Naive thymus-derived CD4-positive, alpha-beta T cell (primary cell): ENCODE results near the gene ABHD14A. TPM values are rescaled to one million over a fixed set of nuclear protein-coding genes. Genes with fewer than 3 reads are reported as not detected.

Experiments used
- ATAC-seq: fragments of 150-1000 bp; cut with Tn5 transposase; 2 replicates; pipeline ENCODE4 v1.10.0; 2021; ENCODE audit warnings: mild to moderate bottlenecking, moderate library complexity
- CTCF ChIA-PET: fragments of 350-600 bp; sonication (Branson Sonifier 250); formaldehyde crosslinking; loops from one replicate; lab custom pipeline; 2021; ENCODE audit warnings: antibody characterized with exemption; lab: Charles Lee
- POLR2A ChIA-PET: fragments of 350-600 bp; sonication (Branson Sonifier 250); formaldehyde crosslinking; loops from one replicate; lab custom pipeline; 2021; ENCODE audit warnings: antibody characterized with exemption, inconsistent platforms; lab: Charles Lee
- DNase-seq, 9 donors: peaks; one replicate each; pipeline versions ENCODE4 v3.0.0 to v3.0.0-alpha.2; 2020 to 2022; ENCODE audit warnings: mixed read lengths in 1 of 9
- H3K27ac ChIP-seq: one replicate; pipeline ENCODE4 v1.7.0; 2013; ENCODE audit warnings: mild to moderate bottlenecking, low read depth, low read length, moderate library complexity
- H3K27me3 ChIP-seq, 2 donors: one replicate each; pipeline ENCODE4 v1.7.0; 2013; ENCODE audit warnings: low read length in 2 of 2, mild to moderate bottlenecking in 2 of 2, moderate library complexity in 2 of 2; ENCODE audit not compliant: control insufficient read depth in 2 of 2, insufficient read depth in 2 of 2
- H3K36me3 ChIP-seq, 3 experiments: 1 replicate in 2 of 3; 2 replicates in 1 of 3; pipeline ENCODE4 v1.7.0; 2013; ENCODE audit warnings: low read length in 3 of 3, mild to moderate bottlenecking in 3 of 3, moderate library complexity in 1 of 3; ENCODE audit not compliant: insufficient read depth in 3 of 3, control insufficient read depth in 2 of 3
- H3K4me1 ChIP-seq, 2 donors: one replicate each; pipeline ENCODE4 v1.7.0; 2013; ENCODE audit warnings: low read length in 2 of 2, mild to moderate bottlenecking in 2 of 2, moderate library complexity in 1 of 2; ENCODE audit not compliant: control insufficient read depth in 2 of 2, insufficient read depth in 2 of 2
- H3K4me3 ChIP-seq: 2 replicates; pipeline ENCODE4 v1.7.0; 2013; ENCODE audit warnings: mild to moderate bottlenecking, low read length
- H3K9me3 ChIP-seq, 3 experiments: 1 replicate in 2 of 3; 2 replicates in 1 of 3; pipeline ENCODE4 v1.7.0; 2013; ENCODE audit warnings: low read length in 3 of 3; ENCODE audit not compliant: control insufficient read depth in 2 of 3
- H3K27ac Mint-ChIP-seq, 9 donors: one replicate each; pipeline ENCODE4 v1.8.0; 2020 to 2022; ENCODE audit warnings: mixed read lengths in 9 of 9, mild to moderate bottlenecking in 8 of 9, moderate library complexity in 5 of 9, inconsistent platforms in 2 of 9
- H3K27me3 Mint-ChIP-seq, 5 donors: one replicate each; pipeline ENCODE4 v1.8.0; 2021 to 2022; ENCODE audit warnings: mixed read lengths in 5 of 5, mild to moderate bottlenecking in 1 of 5
- H3K36me3 Mint-ChIP-seq, 5 donors: one replicate each; pipeline ENCODE4 v1.8.0; 2020 to 2022; ENCODE audit warnings: mixed read lengths in 5 of 5, mild to moderate bottlenecking in 3 of 5, inconsistent platforms in 1 of 5
- H3K4me1 Mint-ChIP-seq, 7 donors: one replicate each; pipeline ENCODE4 v1.8.0; 2020 to 2022; ENCODE audit warnings: mixed read lengths in 7 of 7, mild to moderate bottlenecking in 3 of 7, inconsistent platforms in 1 of 7
- H3K4me3 Mint-ChIP-seq, 10 donors: one replicate each; pipeline ENCODE4 v1.8.0; 2020 to 2022; ENCODE audit warnings: mild to moderate bottlenecking in 10 of 10, mixed read lengths in 10 of 10, moderate library complexity in 6 of 10, inconsistent platforms in 2 of 10
- H3K9me3 Mint-ChIP-seq, 11 donors: one replicate each; pipeline ENCODE4 v1.8.0; 2020 to 2022; ENCODE audit warnings: mixed read lengths in 11 of 11, mild to moderate bottlenecking in 4 of 11, inconsistent platforms in 1 of 11, moderate library complexity in 1 of 11
- intact Hi-C, 2 donors: fragments of 100-400 bp; cut with micrococcal nuclease; formaldehyde crosslinking; loops; one replicate each; pipeline ENCODE4 v1.15.1; 2023
- polyA plus RNA-seq, 2 donors: library from polyadenylated mRNA; unstranded; fragments of 300-500 nt; fragmentation: Illumina TruSeq; gene quantifications; one replicate each; pipeline ENCODE4 v1.2.3, GENCODE V29; 2021
- total RNA-seq, 6 experiments: library from RNA in 5 of 6; stranded (reverse) in 5 of 6; gene quantifications; 1 replicate in 5 of 6; 2 replicates in 1 of 6; pipeline ENCODE4 v1.2.3 and lab custom pipeline; 2021 to 2026

ABHD14A gene
- total and polyA plus RNA-seq, 7 experiments from 2014 or later = 9.9 to 96.9 (median 21.6) TPM

DNA sequence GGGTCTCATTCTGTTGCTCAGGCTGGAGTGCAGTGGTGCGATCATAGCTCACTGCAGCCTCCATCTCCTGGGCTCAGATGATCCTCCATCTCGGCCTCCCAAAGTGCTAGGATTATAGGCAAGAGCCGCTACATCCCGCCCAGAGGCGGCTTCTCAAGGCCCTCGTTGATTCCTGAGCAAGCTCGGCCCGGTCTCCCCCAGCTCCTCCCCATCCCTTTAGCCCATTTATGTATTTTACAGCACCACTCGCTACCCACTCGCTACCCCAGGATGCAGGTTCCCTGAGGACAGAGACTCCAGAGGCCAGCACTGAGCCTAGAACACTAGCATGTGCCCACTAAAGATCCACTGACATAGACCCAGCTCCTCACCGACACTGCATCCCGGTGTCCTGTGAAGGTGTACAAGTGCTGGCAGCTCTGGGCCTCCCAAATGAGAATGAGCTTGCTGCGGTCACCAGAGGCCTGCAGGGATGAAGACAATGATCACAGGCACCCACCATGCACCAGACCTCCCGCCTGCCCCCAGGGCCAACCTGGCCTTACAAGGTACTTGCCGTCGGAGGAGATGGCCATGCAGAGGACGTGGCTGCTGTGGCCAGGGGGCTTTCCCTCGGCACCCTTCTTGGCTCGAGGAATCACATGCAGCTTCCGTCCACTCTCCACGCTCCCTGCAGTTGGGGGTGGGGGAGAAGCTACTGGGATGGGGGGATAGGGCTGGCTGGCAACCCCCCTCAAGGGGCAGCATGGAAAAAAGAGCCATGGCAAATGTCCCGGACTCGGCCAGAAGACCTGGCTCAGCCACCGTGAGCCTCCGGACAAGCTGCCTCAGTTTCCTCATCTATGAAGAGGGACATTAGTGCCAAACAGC lies 38.7 kb upstream of the ABHD14A start:
- Mint-ChIP-seq H3K27me3 (no peaks in the 10 kb centered on the region), H3K4me3 (no peak overlapping the region), H3K4me1 (peaks cover 16 to 29% (median 20%) of the 10 kb centered on the region in 7 donors), H3K9me3 (no peaks in the 10 kb centered on the region), H3K27ac (no peak overlapping the region), H3K36me3 (peaks cover 0 to 44% (median 5%) of the 10 kb centered on the region in 5 donors)
- Histone ChIP-seq H3K27ac (no peak overlapping the region), H3K9me3 (no peaks in the 10 kb centered on the region), H3K4me3 (no peak overlapping the region), H3K4me1 (peaks cover 6 to 7% of the 10 kb centered on the region in 2 donors), H3K27me3 (no peaks in the 10 kb centered on the region), H3K36me3 (peaks cover 0 to 65% (median 16%) of the 10 kb centered on the region in 3 experiments)
- DNase-seq (no peak), ATAC-seq (no peak)
- ChIA-PET CTCF (no interaction called here), POLR2A (no interaction called here)
- intact Hi-C loops = no loop called here

DNA sequence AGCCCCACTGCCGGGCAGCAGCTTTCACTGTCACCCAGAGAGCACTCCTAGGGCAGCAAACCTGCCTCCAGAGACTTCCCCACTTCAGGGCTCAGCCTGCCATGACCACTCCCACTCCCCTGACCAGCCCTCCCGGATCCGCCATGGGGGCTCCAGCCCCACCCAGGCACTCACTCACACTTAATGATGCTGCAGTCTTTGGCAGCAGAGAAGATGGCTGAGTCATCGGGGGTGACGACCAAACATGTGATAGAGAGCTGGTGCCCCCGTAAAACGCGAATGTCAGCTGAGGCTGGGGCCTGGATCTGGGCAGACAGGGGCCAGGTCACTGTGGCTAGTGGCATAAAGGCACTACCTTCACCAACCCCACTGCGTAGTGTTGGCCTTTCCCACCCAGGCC lies 37.9 kb upstream of the ABHD14A start:
- ATAC-seq (no peak), DNase-seq (no peak)
- Histone ChIP-seq H3K4me1 (peaks cover 9 to 11% of the 10 kb centered on the region in 2 donors), H3K27ac (no peak overlapping the region), H3K27me3 (no peaks in the 10 kb centered on the region), H3K4me3 (no peak overlapping the region), H3K36me3 (peaks cover 0 to 64% (median 16%) of the 10 kb centered on the region in 3 experiments), H3K9me3 (no peaks in the 10 kb centered on the region)
- Mint-ChIP-seq H3K9me3 (no peaks in the 10 kb centered on the region), H3K36me3 (peaks cover 0 to 44% (median 5%) of the 10 kb centered on the region in 5 donors), H3K27me3 (no peaks in the 10 kb centered on the region), H3K4me3 (no peak overlapping the region), H3K4me1 (peaks cover 19 to 32% (median 23%) of the 10 kb centered on the region in 7 donors), H3K27ac (peak overlapping the region in 1 of 9 donors; percentile 5)
- intact Hi-C loops = no loop called here
- ChIA-PET CTCF (no interaction called here), POLR2A (interaction anchor here (1.1 kb wide), 1 partner anchor 58 kb away, joined by 3 read pairs; the partner anchor contains the start of gene RPL29)

DNA sequence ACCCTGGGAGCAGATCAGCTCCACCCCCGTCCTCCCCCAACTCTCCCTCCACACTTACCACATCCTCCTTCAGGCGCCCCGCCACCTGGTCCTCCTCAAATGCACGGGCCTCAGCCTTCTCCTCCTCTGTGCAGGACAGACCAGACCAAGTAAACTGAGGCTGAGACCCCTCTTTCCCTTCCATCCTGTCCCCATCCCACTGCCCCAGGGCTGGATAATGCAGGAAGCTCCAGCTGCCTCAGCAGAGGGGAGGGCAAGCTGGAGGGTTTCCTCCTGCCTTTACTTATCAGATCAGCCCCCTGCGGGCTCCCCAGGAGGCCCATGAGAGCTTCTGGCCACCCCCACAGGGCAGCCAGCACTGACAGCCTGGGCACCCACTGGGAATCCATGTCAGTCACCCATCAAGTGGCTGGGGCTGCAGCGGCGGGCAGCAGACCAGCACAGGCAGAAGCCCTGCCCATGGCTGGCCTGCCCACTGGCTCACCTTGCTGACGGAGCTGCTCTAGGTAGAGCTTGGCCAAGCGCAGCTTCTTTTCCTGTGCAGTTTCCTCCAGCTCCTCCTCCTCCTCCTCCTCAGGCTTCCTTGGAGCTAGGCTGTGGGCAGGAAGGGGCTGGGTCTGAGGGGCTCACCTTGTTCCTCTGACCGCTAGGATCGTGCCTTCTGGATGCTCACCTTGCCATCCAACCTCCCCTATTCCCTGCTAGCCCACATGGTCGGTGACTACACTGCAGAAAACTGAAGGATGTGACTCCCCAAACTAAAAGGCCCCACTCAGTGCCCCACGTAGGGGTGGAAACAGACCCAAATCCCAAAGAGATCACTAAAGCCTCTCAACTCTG lies 37.0 kb upstream of the ABHD14A start:
- peak overlapping the region in 2 of 9 donors; percentile 28 to 56 for H3K27ac Mint-ChIP-seq
- peaks cover 0 to 42% (median 5%) of the 10 kb centered on the region in 5 donors for H3K36me3 Mint-ChIP-seq
- peaks cover 16 to 17% of the 10 kb centered on the region in 2 donors for H3K4me1 ChIP-seq

DNA sequence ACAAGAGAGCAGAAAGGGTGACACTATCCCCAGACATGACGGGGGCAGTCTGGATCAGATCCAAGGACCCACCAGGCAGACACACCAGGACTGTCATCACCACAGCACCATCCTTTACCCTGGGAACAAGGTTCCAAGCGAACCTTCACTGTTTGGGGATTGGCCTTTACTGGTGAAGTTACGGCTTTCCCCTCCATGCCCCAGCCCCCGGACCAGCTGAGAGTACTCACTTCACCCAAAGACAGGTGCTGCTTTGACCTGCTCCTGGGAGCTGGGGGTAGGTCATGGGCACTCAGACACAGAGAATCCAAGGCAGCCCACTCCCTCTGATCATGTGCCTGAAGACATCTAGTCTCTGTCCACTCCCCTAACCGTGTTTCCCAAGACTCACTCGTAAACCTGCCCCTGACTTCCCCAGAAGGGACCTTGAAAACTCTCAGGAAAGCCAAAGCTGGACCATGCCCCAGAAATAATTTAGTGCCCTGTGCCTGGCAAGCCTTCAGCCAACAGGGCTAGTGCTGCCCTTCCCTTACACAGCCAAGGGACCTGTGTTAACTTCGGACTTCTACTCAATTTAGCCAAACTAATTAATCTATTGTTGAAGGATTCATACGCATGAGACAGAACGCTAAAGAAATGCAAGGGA lies 36.0 kb upstream of the ABHD14A start:
- ATAC-seq = no peak
- Mint-ChIP-seq H3K27me3 (no peaks in the 10 kb centered on the region), H3K4me3 (peak overlapping the region in 5 of 10 donors; percentile 1 to 50 (median 22)), H3K9me3 (no peaks in the 10 kb centered on the region), H3K36me3 (peaks cover 0 to 35% (median 5%) of the 10 kb centered on the region in 5 donors), H3K27ac (peak overlapping the region in 3 of 9 donors; percentile 1 to 20 (median 9)), H3K4me1 (peaks cover 19 to 40% (median 31%) of the 10 kb centered on the region in 7 donors)
- POLR2A ChIA-PET = no interaction called here
- Histone ChIP-seq H3K27me3 (no peaks in the 10 kb centered on the region), H3K36me3 (peaks cover 0 to 50% (median 11%) of the 10 kb centered on the region in 3 experiments), H3K27ac (no peak overlapping the region), H3K4me3 (no peak overlapping the region), H3K4me1 (peaks cover 19 to 23% of the 10 kb centered on the region in 2 donors), H3K9me3 (no peaks in the 10 kb centered on the region)
- CTCF ChIA-PET = interaction anchor here (1.7 kb wide), 1 partner anchor 439 kb away, joined by 6 read pairs; the partner anchor contains the start of gene DCAF1
- DNase-seq = no peak
- intact Hi-C loops = no loop called here

More for the DNA sequence above, 37.0 kb upstream of the ABHD14A start:
- Histone ChIP-seq H3K9me3 (no peaks in the 10 kb centered on the region), H3K27ac (no peak overlapping the region), H3K36me3 (peaks cover 0 to 61% (median 16%) of the 10 kb centered on the region in 3 experiments), H3K27me3 (no peaks in the 10 kb centered on the region), H3K4me3 (no peak overlapping the region)
- no peaks in the 10 kb centered on the region for H3K27me3 Mint-ChIP-seq
- POLR2A ChIA-PET = interaction anchor here (1.1 kb wide), 1 partner anchor 58 kb away, joined by 3 read pairs; the partner anchor contains the start of gene RPL29
- CTCF ChIA-PET = interaction anchor here (0.6 to 1.7 kb wide), 2 partner anchors 207 to 438 kb away, joined by 3 to 6 read pairs; partner anchors contain the start of gene DCAF1
- intact Hi-C loops = no loop called here
- H3K4me1 Mint-ChIP-seq = peaks cover 19 to 37% (median 26%) of the 10 kb centered on the region in 7 donors
- peak overlapping the region in 1 of 10 donors; percentile 58 for H3K4me3 Mint-ChIP-seq
- ATAC-seq (no peak), DNase-seq (no peak)
- H3K9me3 Mint-ChIP-seq = no peaks in the 10 kb centered on the region

GRCh38 chr3:51940648-51941462 lies 34.0 kb upstream of the ABHD14A start:
- Mint-ChIP-seq H3K4me3 (peak overlapping the region; percentile 72 to 94 (median 90)), H3K27me3 (no peaks in the 10 kb centered on the region), H3K9me3 (no peaks in the 10 kb centered on the region), H3K4me1 (peaks cover 22 to 40% (median 31%) of the 10 kb centered on the region in 7 donors), H3K36me3 (peaks cover 0 to 19% (median 5%) of the 10 kb centered on the region in 5 donors), H3K27ac (peak overlapping the region in 8 of 9 donors; percentile 49 to 89 (median 76))
- Histone ChIP-seq H3K9me3 (no peaks in the 10 kb centered on the region), H3K36me3 (peaks cover 0 to 30% (median 6%) of the 10 kb centered on the region in 3 experiments), H3K27ac (peak overlapping the region; percentile 73), H3K4me3 (peak overlapping the region; percentile 72), H3K4me1 (peaks cover 19 to 23% of the 10 kb centered on the region in 2 donors), H3K27me3 (no peaks in the 10 kb centered on the region)
- ChIA-PET POLR2A (interaction anchor here (0.6 to 3.1 kb wide), 8 partner anchors 26 to 798 kb away, joined by 3 to 34 read pairs (median 6); partner anchors contain the start of genes ABHD14A, ABHD14B, PCBP4 and RPL29), CTCF (interaction anchor here (0.6 to 3.6 kb wide), 13 partner anchors 33 to 419 kb away, joined by 3 to 28 read pairs (median 4); partner anchors contain the start of genes ABHD14A, ABHD14B and RPL29)
- peak in 2 of 9 donors; percentile 8 to 21 for DNase-seq
- no peak for ATAC-seq
- intact Hi-C loops = loop anchor here (5.0 kb wide), 2 partner anchors 181 to 269 kb away; partner anchors contain the start of gene TEX264 (in 1 of the 2)
